Measurements from ENCODE around the gene ZNF260. TPM values are rescaled to one million over a fixed set of nuclear protein-coding genes. Genes with fewer than 3 reads are reported as not detected.

The ZNF260 gene
- total RNA-seq, 1 experiment from 2014 or later = 0.07 TPM

- no peak overlapping the region for H3K4me2 ChIP-seq (ENCODE audit: low read length)
- DNase-seq (ENCODE audit: low read depth, low spot score) = no peak
- H3K9me2 ChIP-seq (ENCODE audit: insufficient read depth) = no peaks in the 10 kb centered on the region
- no peak overlapping the region for H3K27ac ChIP-seq (ENCODE audit: low read depth, low read length)
- H3K4me1 ChIP-seq (ENCODE audit: control insufficient read depth in 1 of 2, insufficient read depth in 2 of 2, low read length in 2 of 2) = no peaks in the 10 kb centered on the region
- H3K79me2 ChIP-seq (ENCODE audit: insufficient read depth, low read length) = no peaks in the 10 kb centered on the region
- H4K20me1 ChIP-seq (ENCODE audit: insufficient read depth) = no peaks in the 10 kb centered on the region
- ChIA-PET CTCF (no interaction called here), RAD21 (ENCODE audit: low non-redundant PET in 1 of 2, low total read pairs in 2 of 2, uncharacterized antibody in 2 of 2, unreplicated experiment in 2 of 2) (no interaction called here), POLR2A (no interaction called here)
- no peak overlapping the region for H2AFZ ChIP-seq (ENCODE audit: low read depth, low read length, poor library complexity, severe bottlenecking)
- ATAC-seq = no peak
- no peaks in the 10 kb centered on the region for H3K36me3 ChIP-seq (ENCODE audit: control insufficient read depth in 1 of 2, insufficient read depth in 2 of 2, low read length in 2 of 2)
- peaks cover 0 to 12% of the 10 kb centered on the region in 2 experiments; a peak in 1 of 4 replicates for H3K9me3 ChIP-seq (ENCODE audit: control insufficient read depth in 1 of 2, insufficient read depth in 1 of 2, low read depth in 1 of 2, low read length in 2 of 2)
- intact Hi-C loops (cut with micrococcal nuclease) = no loop called here
- no peak overlapping the region for H3K4me3 ChIP-seq (replicated peaks in 1 of 2; ENCODE audit: low read depth in 1 of 2, low read length in 2 of 2)
- H3K9ac ChIP-seq (ENCODE audit: low read length) = no peak overlapping the region
- no peaks in the 10 kb centered on the region for H3K27me3 ChIP-seq (ENCODE audit: insufficient read depth, low read length)
- TF ChIP-seq ZNF274 (IDR thresholded peaks at IDR 0.05; ENCODE audit: low read depth, low read length) (no peak), EGR1 (IDR thresholded peaks at IDR 0.05; ENCODE audit: low read depth) (no peak), CEBPB (IDR thresholded peaks at IDR 0.05; ENCODE audit: low read depth) (no peak), RAD21 (IDR thresholded peaks at IDR 0.05; ENCODE audit: low read depth) (no peak), SIN3A (IDR thresholded peaks at IDR 0.05; ENCODE audit: low read depth) (no peak), POLR2A (IDR thresholded peaks at IDR 0.05; ENCODE audit: borderline replicate concordance, extremely low read depth, insufficient read depth, insufficient read length) (no peak), JUND (IDR thresholded peaks at IDR 0.05) (no peak), SP1 (IDR thresholded peaks at IDR 0.05; ENCODE audit: low read depth) (no peak), EZH2phosphoT487 (IDR thresholded peaks at IDR 0.05; ENCODE audit: borderline replicate concordance) (no peak), SRF (IDR thresholded peaks at IDR 0.05; ENCODE audit: low read depth) (no peak), YY1 (IDR thresholded peaks at IDR 0.05; ENCODE audit: extremely low read depth, insufficient replicate concordance, low read depth, low read length) (no peak), EZH2 (IDR thresholded peaks at IDR 0.05) (no peak), ZBTB33 (IDR thresholded peaks at IDR 0.05; ENCODE audit: extremely low read depth, insufficient replicate concordance, low read length) (no peak), ATF3 (IDR thresholded peaks at IDR 0.05) (no peak)
- TF ChIP-seq, protein P1, sequence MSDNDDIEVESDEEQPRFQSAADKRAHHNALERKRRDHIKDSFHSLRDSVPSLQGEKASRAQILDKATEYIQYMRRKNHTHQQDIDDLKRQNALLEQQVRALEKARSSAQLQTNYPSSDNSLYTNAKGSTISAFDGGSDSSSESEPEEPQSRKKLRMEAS (IDR thresholded peaks at IDR 0.05) = no peak
- TF ChIP-seq, protein P2, sequence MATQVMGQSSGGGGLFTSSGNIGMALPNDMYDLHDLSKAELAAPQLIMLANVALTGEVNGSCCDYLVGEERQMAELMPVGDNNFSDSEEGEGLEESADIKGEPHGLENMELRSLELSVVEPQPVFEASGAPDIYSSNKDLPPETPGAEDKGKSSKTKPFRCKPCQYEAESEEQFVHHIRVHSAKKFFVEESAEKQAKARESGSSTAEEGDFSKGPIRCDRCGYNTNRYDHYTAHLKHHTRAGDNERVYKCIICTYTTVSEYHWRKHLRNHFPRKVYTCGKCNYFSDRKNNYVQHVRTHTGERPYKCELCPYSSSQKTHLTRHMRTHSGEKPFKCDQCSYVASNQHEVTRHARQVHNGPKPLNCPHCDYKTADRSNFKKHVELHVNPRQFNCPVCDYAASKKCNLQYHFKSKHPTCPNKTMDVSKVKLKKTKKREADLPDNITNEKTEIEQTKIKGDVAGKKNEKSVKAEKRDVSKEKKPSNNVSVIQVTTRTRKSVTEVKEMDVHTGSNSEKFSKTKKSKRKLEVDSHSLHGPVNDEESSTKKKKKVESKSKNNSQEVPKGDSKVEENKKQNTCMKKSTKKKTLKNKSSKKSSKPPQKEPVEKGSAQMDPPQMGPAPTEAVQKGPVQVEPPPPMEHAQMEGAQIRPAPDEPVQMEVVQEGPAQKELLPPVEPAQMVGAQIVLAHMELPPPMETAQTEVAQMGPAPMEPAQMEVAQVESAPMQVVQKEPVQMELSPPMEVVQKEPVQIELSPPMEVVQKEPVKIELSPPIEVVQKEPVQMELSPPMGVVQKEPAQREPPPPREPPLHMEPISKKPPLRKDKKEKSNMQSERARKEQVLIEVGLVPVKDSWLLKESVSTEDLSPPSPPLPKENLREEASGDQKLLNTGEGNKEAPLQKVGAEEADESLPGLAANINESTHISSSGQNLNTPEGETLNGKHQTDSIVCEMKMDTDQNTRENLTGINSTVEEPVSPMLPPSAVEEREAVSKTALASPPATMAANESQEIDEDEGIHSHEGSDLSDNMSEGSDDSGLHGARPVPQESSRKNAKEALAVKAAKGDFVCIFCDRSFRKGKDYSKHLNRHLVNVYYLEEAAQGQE (IDR thresholded peaks at IDR 0.05; ENCODE audit: low read depth) = no peak
- TF ChIP-seq, protein P3, sequence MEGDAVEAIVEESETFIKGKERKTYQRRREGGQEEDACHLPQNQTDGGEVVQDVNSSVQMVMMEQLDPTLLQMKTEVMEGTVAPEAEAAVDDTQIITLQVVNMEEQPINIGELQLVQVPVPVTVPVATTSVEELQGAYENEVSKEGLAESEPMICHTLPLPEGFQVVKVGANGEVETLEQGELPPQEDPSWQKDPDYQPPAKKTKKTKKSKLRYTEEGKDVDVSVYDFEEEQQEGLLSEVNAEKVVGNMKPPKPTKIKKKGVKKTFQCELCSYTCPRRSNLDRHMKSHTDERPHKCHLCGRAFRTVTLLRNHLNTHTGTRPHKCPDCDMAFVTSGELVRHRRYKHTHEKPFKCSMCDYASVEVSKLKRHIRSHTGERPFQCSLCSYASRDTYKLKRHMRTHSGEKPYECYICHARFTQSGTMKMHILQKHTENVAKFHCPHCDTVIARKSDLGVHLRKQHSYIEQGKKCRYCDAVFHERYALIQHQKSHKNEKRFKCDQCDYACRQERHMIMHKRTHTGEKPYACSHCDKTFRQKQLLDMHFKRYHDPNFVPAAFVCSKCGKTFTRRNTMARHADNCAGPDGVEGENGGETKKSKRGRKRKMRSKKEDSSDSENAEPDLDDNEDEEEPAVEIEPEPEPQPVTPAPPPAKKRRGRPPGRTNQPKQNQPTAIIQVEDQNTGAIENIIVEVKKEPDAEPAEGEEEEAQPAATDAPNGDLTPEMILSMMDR (IDR thresholded peaks at IDR 0.05 in 2 of 3, conservative IDR thresholded peaks at IDR 0.05 in 1 of 3; ENCODE audit: borderline replicate concordance in 1 of 3, insufficient read depth in 1 of 3, low read depth in 2 of 3, low read length in 2 of 3) = no peak
- no TSS peak for BruUV-seq (replicated peaks)
Observed at GRCh38 chr19:36497001-36497400, 31.1 kb downstream of the ZNF260 start.
